Jurkat, Clone E6-1 (cell line): ENCODE results near the gene MINK1.
"Not testable (repeated sequence)": the region's sequence is repeated elsewhere in the genome, so short reads cannot be mapped to it uniquely, and the experiment has no call there.

Source experiments
- DNase-seq: peaks from one replicate; pipeline ENCODE4 v3.0.0-alpha.2; 2011; ENCODE audit warnings: low read depth, low spot score
- H3K4me3 ChIP-seq: 2 replicates; pipeline ENCODE4 v1.5.1; 2011; ENCODE audit warnings: mild to moderate bottlenecking, low read length, control low read depth, moderate library complexity

MINK1 gene

GRCh38 chr17:4913994-4914393 is 80.9 kb downstream of the MINK1 start:
- no peak for DNase-seq
- no peak overlapping the region for H3K4me3 ChIP-seq

GRCh38 chr17:4914551-4914950 is 81.4 kb downstream of the MINK1 start:
- H3K4me3 ChIP-seq, DNase-seq: not testable (repeated sequence)

GRCh38 chr17:4919511-4920047 is 86.4 kb downstream of the MINK1 start:
- no peak overlapping the region for H3K4me3 ChIP-seq
- DNase-seq: no peak

GRCh38 chr17:4920351-4921048 is 87.4 kb downstream of the MINK1 start:
- DNase-seq: no peak
- no peak overlapping the region for H3K4me3 ChIP-seq

GRCh38 chr17:4921320-4921719 is 88.2 kb downstream of the MINK1 start:
- H3K4me3 ChIP-seq: no peak overlapping the region
- DNase-seq: no peak

- not testable (repeated sequence) for H3K4me3 ChIP-seq, DNase-seq
Measured at GRCh38 chr17:4926577-4927335, 93.6 kb downstream of the MINK1 start.

- DNase-seq: no peak
- no peak overlapping the region for H3K4me3 ChIP-seq
Measured at GRCh38 chr17:4928881-4929280, 95.7 kb downstream of the MINK1 start.

- H3K4me3 ChIP-seq: no peak within 1 kb of the TSS
- no peak for DNase-seq
Measured at GRCh38 chr17:4931963-4932362, 98.8 kb downstream of the MINK1 start, which contains the start of gene GP1BA. TSS of gene GP1BA (plus strand) at chr17:4932277. CDS start at chr17:4932605, 328 bp downstream.

- DNase-seq: no peak
- H3K4me3 ChIP-seq: no peak overlapping the region
Measured at GRCh38 chr17:4932756-4933155, 99.6 kb downstream of the MINK1 start.

GRCh38 chr17:4933646-4934045 is 100.5 kb downstream of the MINK1 start:
- no peak overlapping the region for H3K4me3 ChIP-seq

GRCh38 chr17:4934173-4934979 is 101.2 kb downstream of the MINK1 start:
- no peak for DNase-seq
- no peak overlapping the region for H3K4me3 ChIP-seq

More at GRCh38 chr17:4933646-4934045, 100.5 kb downstream of the MINK1 start:
- DNase-seq: no peak

- H3K4me3 ChIP-seq: no peak overlapping the region
- no peak for DNase-seq
Measured at GRCh38 chr17:4935650-4936049, 102.5 kb downstream of the MINK1 start.

GRCh38 chr17:4936436-4936835 is 103.3 kb downstream of the MINK1 start:
- DNase-seq: no peak
- H3K4me3 ChIP-seq: no peak overlapping the region

- H3K4me3 ChIP-seq: no peak overlapping the region
- DNase-seq: no peak
Measured at GRCh38 chr17:4937553-4937952, 104.4 kb downstream of the MINK1 start.

- H3K4me3 ChIP-seq: no peak overlapping the region
Measured at GRCh38 chr17:4938069-4938491, 104.9 kb downstream of the MINK1 start.

GRCh38 chr17:4938688-4939545 is 105.8 kb downstream of the MINK1 start:
- no peak for DNase-seq
- peak overlapping the region; percentile 98 for H3K4me3 ChIP-seq

More at GRCh38 chr17:4938069-4938491, 104.9 kb downstream of the MINK1 start:
- DNase-seq: no peak

- H3K4me3 ChIP-seq: peak overlapping the region; percentile 98
- DNase-seq: no peak
Measured at GRCh38 chr17:4939546-4939795, 106.3 kb downstream of the MINK1 start.

- peak within 1 kb of the TSS; percentile 98 for H3K4me3 ChIP-seq
- peak; percentile 100 for DNase-seq
Measured at GRCh38 chr17:4939796-4940554, 106.8 kb downstream of the MINK1 start, which contains the start of the genes RNF167 and SLC25A11. TSS of gene RNF167 (plus strand) at chr17:4940268. CDS start at chr17:4940910, 642 bp downstream. TSS of gene SLC25A11 (minus strand) at chr17:4940046. CDS start at chr17:4939910, 136 bp downstream.
